GM19328 (cell line): ENCODE results near the gene ZNF253.
"Not testable (repeated sequence)": the region's sequence is repeated elsewhere in the genome, so short reads cannot be mapped to it uniquely, and the experiment has no call there.

Source experiments
- ATAC-seq: cut with Tn5 transposase; IDR thresholded peaks from one replicate; pipeline ENCODE4 v1.9.1; 2021; ENCODE audit warnings: mild to moderate bottlenecking, moderate library complexity; ENCODE audit not compliant: unreplicated experiment

The ZNF253 gene

DNA sequence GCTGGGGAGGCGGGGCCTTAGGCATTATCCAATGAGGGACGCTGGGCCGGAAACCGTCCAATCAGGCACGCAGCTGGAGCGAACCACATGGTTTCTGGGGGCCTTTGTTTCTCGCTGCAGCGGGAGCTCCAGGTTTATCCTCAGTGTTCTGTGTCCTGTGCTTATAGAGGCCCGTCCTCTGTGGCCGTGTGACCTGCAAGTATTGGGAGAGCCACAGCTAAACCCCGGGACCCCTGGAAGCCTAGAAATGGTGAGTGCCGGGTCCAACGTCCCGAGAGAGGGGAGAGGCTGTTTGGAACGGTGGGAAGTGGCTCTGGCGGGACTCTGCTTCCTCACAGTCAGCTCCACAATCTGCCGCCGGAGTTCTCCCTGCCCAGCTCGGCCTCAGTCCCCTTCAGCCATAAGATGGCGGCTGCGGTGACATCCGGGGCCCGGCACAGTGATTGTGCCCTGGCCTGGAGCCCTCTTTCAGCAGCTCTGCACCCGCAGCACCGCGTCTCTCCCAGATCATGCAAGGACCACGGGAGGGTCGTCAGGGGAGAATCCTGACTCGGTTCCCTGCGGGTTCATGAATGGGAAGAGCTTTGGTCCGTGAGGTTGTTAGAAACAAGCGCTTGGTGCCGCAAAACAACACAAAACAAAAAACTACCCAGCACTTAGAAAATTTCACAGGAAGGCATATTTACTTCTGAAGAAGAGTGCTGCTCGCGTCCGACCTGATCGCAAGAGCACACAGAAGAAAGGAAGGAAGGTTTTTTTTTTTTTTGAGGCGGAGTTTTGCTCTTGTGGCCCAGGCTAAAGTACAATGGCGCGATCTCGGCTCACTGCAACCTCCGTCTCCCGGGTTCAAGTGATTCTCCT is at the start of gene ZNF253:
TSS of gene ZNF253 (plus strand) at position 133 of the 861 bp plus-strand sequence. CDS start at position 248, 115 bp downstream.
- ATAC-seq = peak; percentile 96

DNA sequence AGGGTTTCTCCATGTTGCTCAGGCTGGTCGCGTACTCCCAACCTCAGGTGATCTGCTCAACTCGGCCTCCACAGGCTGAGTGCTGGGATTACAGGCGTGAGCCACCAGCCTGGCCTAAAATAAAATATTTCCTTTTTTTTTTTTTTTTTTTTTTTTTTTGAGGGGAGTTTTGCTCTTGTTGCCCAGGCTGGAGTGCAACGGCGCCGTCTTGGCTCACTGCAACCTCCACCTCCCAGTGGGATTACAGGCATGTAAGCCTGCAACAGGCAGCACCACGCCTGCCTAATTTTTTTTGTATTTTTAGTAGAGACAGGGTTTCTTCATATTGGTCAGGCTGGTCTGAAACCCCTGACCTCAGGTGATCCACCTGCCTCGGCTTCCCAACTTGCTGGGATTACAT is 49.0 kb upstream of the ZNF253 start:
- no peak for ATAC-seq

DNA sequence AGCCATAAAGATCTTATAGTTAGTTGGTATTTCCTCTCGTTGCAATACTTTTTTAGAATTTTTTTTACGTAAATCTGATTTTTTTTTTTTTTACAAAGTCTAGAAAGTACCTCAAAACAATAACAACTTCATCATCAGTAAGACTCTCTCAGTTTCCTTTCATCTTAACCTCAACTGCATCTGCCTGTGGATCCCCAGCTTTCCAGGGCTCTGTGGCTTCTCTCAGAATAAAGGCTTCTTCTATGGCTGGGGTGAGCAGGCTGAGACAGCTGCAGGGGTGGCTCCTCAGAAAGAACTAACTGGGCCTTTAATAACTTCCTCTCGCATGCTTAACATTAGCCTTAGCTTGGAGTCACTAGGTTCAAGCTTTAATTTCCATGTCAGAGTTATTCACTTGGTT is 48.3 kb upstream of the ZNF253 start:
- ATAC-seq = no peak

DNA sequence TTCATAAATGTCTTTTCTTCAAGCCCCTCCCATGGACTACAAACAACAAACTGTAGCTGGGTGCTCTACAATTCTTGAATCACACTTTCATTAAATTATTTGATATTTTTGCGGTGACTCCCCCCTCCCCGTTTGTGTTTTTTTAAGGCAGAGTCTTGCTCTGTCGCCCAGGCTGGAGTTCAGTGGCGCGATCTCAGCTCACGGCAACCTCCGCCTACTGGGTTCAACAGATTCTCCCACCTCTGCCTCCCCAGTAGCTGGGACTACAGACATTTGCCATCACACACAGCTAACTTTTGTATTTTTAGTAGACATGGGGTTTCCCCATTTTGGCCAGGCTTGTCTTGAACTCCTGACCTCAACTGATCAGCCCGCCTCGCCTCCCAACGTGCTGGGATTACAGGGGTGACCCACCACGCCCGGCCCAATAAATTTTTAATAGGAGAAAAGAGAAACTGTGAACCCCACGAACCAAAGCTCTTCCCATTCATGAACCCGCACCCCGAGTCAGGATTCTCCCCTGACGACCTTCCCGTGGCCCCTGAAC is 44.8 kb upstream of the ZNF253 start:
- no peak for ATAC-seq

DNA sequence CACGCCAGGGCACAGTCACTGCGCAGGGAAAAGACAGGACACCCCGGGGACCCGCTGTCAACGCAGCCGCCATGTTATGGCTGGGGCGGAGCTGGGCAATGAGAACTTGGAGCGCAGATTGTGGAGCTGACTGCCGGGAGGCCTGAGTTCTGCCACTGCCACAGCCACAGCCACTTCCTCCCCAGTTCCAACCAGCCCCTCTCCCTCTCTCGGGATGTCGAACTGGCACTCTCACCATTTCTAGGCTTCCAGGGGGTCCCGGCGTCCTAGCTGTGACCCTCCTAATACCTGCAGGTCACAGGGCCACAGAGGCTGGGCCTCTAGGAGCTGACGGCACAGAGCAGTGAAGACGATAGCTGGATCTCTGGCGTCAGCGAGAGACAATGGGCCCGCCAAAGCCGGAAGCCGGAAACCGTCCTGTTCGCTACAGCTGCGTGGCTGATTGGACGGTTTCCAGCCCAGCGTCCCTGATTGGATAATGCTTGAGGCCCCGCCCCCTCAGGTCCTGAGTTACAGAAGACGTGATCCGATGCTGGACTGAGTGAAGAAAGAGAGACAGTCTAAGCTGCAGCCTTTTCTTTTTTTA is 44.2 kb upstream of the ZNF253 start, which contains the start of gene ZNF506:
TSS of gene ZNF506 (minus strand) at position 385 of the 586 bp plus-strand sequence. CDS start at position 238, 147 bp downstream.
- peak; percentile 90 for ATAC-seq

DNA sequence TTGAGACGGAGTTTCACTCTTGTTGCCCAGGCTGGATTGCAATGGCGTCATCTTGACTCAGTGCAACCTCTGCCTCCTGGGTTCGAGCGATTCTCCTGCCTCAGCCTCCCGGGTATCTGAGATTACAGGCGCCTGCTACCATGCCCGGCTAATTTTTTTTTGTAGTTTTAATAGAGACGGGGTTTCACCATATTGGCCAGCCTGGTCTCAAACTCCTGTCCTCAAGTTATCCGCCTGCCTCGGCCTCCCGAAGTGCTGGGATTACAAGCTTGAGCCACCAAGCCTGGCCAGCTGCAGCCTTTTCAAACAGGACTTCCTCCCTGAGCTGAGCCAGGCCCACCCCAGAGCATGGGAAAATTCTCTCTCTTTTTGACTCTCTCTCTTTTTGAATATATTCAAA is 43.7 kb upstream of the ZNF253 start:
- ATAC-seq = not testable (repeated sequence)

DNA sequence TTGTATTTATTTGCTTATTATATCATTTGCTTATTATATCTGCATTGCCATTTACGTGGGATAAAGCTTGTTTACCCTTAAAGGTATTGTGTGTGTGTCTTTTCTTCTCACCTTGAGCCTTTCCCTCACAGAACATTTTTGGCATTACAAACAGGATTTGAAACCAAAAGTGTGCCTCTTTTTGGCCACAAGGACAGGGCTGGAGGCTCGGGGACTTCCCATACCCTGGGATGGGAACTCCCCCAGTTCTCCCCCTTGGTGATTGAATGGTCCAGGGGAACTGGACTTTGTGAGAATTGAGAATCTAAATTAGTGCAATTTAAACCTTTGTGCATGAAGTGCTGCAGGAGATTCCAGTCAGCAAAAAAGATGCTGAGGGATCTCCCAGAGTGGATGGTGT is 41.8 kb upstream of the ZNF253 start:
- ATAC-seq = no peak

DNA sequence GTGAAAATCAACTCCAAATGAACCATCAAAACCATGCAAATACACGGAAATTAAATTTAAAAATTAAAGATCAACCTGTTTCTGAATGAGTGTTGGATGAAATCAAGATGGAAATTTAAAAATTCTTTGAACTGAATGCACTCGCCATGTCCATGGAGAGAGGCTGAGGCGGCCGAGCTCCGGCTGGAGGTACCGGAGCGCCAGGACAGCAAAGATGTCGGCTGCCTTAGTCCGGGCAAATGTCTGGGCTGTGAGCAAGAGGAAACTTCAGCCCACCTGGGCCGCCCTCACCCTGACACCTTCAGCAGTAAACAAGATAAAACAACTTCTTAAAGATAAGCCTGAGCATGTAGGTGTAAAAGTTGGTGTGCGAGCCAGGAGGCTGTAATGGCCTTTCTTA is 38.8 kb upstream of the ZNF253 start:
- ATAC-seq = no peak

DNA sequence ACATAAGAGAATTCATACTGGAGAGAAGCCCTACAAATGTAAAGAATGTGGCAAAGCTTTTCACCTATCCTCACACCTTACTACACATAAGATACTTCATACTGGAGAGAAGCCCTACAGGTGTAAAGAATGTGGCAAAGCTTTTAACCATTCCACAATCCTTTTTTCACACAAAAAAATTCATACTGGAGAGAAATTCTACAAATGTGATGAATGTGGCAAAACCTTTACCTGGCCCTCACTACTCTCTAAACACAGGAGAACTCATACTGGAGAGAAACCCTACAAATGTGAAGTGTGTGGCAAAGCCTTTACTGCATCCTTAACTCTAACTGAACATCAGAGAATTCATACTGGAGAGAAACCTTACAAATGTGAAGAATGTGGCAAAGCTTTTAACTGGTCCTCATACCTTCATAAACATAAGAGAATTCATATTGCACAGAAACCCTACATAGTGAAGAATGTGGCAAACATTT is 30.1 kb upstream of the ZNF253 start:
- no peak for ATAC-seq

DNA sequence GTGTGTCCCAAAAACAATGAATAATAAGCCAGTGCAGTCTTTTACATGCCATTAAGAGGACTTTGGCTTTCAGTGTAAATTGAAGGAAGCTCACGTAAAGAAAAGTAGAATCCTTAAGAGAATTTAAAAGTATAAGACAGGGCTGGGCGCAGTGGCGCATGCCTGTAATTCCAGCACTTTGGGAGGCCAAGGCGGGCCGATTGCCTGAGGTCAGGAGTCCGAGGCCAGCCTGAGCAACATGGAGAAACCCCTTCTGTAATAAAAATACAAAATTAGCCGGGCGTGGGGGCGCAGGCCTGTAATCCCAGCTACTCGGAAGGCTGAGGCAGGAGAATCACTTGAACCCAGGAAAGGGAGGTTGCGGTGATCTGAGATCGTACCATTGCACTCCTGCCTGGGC is 17.9 kb upstream of the ZNF253 start:
- ATAC-seq = no peak

DNA sequence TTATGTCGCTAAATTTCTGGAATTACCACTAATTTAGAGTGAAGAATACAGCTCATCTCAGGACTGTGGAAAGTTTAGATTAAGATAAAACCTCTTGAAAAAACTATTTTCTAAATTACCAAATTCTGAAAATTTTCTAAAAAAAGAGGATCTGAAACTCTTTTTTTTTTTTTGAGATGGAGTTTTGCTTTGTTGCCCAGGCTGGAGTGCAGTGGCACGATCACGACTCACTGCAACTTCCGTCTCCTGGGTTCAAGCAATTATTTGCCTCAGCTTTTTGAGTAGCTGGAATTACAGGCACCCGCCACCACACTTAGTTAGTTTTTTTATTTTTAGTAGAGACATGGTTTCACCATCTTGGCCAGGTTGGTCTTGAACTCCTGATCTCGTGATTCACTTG is 16.6 kb upstream of the ZNF253 start:
- ATAC-seq = no peak

DNA sequence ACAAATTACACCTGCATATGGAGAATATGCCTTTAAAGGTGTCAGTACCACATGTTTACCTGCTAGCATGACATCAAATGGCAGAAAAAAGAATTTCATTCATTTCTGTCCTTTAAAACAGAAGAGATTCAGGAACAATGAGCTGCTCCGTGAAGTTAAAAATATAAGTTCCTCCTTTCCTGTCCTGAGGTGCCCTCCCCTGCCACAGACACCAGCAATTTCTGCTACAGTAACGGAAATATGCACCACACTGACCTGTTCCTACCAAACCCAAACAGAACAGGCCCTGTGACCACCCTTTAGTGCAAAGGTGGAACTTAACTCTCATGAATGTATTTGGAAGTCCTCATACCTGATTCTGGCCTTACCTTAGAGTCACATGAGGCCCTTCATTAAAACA is 13.9 kb upstream of the ZNF253 start:
- ATAC-seq = not testable (repeated sequence)

DNA sequence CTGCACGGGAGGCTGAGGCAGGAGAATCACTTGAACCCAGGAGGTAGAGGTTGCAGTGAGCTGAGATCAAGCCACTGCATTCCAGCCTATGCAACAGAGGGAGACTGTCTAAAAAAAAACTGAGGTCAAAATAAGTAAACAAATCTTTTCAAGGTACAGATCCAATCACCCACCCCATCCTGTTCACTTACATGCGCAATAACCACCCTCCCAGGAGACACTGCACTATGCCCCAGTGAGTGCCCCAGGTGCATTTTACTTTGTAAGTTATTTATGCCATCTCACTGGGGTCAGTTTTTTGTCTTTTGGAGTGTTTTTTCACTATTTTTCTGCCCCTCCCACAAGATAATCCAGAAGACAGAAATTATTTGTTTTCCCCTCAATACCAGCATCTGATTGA is 6.9 kb upstream of the ZNF253 start:
- no peak for ATAC-seq

DNA sequence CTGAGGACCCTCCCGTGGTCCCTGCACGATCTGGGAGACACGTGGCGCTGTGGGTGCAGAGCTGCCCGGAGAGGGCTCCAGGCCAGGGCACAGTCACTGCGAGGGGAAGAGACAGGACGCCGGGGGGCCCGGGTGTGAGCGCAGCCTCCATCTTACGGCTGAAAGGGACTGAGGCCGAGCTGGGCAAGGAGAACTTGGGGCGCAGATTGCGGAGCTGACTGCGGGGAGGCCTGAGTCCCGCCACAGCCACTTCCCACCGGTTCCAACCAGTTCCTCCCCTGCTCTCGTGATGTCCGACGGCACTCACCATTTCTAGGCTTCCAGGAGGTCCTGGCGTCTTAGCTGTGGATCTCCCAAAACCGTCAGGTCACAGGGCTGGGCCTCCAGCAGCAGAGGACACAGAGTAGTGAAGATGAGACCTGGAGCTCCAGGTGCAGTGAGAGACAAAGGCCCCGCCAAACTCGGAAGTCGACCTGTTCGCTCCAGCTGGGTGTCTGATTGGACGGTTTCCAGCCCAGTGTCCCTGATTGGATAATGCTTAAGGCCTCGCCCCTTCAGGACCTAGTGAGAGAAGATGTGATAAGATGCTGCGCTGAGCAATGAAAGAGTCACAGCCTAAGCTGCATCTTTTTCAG is 4.8 kb upstream of the ZNF253 start:
- ATAC-seq = no peak

DNA sequence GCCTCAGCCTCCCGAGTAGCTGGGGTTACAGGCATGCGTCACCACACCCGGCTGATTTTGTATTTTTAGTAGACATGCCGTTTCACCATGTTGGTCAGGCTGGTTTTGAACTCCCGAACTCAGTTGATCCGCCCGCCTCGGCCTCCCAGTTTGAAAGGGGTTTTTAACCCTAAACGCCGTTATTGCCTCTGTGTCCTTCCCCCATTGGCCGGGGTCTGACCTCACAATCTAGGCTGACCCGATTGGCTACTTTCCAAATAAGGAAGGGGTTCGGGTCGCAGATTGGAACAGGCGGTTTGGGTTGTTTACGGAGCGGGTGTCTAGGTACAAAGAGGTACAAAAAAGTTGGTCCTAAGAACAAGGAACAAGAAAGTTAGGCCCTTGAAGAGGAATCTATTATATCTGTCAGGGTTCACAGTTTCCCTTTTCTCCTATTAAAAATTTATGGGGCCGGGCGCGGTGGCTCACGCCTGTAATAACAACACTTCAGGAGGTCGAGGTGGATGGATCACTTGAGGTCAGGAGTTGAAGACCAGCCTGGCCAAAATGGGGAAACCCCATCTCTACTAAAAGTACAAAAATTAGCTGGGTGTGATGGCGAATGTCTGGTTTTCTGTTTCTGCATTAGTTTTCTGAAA is 1.0 kb downstream of the ZNF253 start:
- no peak for ATAC-seq

DNA sequence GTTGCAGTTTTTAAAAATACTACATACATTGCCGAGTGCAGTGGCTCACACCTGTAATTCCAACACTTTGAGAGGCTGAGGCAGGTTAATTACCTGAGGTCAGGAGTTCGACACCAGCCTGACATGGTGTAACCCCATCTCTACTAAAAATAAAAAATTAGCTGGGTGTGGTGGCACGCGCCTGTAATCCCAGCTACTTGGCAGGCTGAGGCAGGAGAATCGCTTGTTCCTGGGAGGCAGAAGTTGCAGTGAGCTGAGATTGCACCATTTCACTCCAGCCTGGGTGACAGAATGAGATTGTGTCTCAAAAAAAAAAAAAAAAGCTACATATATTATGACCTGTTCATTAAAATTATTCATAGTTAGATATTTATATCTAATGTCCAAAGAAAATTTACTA is 4.4 kb downstream of the ZNF253 start:
- not testable (repeated sequence) for ATAC-seq

DNA sequence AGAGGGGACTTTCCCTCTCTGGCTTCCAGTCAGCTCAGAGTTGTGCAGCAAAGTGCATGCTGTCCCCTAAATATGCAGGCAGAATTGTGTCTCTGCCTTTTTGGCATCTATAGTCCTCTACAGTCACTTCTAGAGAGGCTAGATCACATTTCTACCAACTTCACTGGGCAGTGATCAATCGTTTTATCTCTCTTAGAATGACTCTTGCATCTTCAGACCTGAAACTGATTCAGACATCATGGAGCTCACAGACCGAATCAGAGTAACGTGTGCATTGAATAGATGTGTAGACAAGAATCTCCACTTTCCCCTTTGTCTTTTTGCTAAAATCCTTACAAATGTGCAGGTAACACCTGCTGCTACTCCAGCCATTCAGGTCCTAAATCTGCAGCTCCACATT is 6.2 kb downstream of the ZNF253 start:
- no peak for ATAC-seq

DNA sequence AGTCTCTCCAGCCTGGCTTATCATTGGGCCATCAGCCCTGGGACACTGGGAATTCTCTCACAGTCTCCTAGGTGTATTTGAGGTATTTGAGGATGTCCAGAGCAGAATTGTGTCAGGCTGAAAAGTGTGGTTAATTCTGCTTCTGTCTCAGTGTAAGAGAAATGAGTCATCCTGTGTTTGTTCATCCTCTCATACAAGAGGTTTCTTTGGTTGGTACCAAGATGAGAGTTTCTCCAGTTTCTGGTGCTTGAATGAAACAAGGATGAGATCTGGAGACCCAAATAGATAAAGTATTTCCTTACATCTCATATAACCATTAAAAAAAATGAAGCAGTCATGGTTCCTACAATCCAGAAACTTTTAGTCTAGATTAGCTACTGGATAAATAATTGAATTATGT is 7.7 kb downstream of the ZNF253 start:
- ATAC-seq = no peak

DNA sequence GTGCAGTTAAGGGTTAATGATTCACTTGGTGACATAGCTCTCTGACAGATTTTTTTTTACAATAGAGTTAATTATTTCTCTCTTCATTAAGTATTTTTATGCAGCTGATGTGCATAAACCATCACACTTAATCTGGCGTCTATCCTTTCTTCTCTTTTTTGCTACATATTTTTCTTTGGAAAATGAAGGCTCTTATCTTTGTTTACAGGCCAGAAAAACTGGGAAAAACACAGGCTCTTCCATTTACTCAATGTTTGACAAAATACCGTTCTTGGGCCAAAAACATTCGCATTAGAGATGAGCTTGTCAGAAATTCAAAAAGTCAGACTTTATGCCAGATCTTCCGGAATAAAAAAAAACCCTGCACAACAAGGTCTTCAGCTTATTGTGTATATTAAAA is 12.0 kb downstream of the ZNF253 start:
- no peak for ATAC-seq

DNA sequence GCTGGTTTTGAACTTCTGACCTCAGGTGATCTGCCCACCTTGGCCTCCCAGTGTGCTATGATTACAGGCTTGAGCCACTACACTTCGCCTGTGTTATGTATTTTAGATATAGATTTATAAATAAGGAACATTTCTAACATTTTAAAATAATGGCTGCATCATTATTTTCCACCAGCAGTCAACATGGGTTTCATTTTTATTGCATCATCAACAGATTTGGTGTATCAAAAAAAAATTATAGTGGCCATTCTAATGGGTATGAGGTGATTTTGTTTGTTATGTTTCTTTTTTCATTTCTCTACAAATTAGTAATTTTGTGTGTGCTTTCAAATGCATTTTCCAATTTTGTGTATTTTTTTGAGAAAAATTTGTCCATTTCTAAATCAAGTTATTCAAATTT is 18.9 kb downstream of the ZNF253 start:
- ATAC-seq = no peak
